K562 (cell line): ENCODE results near the gene NFATC2. TPM values are rescaled to one million over a fixed set of nuclear protein-coding genes. Genes with fewer than 3 reads are reported as not detected.

Experiments used
- C11orf30 ChIP-seq: fragments of 450-650 bp; IDR thresholded peaks from 2 replicates; pipeline ENCODE4 v1.6.1; 2016; ENCODE audit warnings: low read depth, mild to moderate bottlenecking
- E4F1 ChIP-seq: fragments of 250-450 bp; sonication (Bioruptor Pico); IDR thresholded peaks from 2 replicates; pipeline ENCODE4 v1.5.0; 2021; ENCODE audit warnings: mild to moderate bottlenecking, borderline replicate concordance
- FOXP1 ChIP-seq: sonication (generic); formaldehyde crosslinking; IDR thresholded peaks from 2 replicates; pipeline ENCODE4 v1.8.0; 2022; ENCODE audit warnings: mild to moderate bottlenecking, missing genetic modification reagents
- IRF9 ChIP-seq: fragments of 450-650 bp; IDR thresholded peaks from 2 replicates; pipeline ENCODE4 v1.6.1; 2016; ENCODE audit warnings: missing biosample characterization, missing genetic modification characterization
- MAFF ChIP-seq: IDR thresholded peaks from 2 replicates; pipeline ENCODE4 v1.6.1; 2012; ENCODE audit warnings: low read length, improper control_type of control experiment
- MTA1 ChIP-seq: fragments of 450-650 bp; IDR thresholded peaks from 2 replicates; pipeline ENCODE4 v1.6.1; 2017; ENCODE audit warnings: borderline replicate concordance
- NFE2 ChIP-seq: IDR thresholded peaks from 2 replicates; pipeline ENCODE4 v1.6.1; 2014; ENCODE audit warnings: antibody characterized with exemption, low read depth
- NR0B1 ChIP-seq: fragments of 450-650 bp; IDR thresholded peaks from one replicate; pipeline ENCODE4 v1.6.1; 2018; ENCODE audit warnings: mild to moderate bottlenecking, moderate library complexity; ENCODE audit not compliant: partially characterized antibody
- NUFIP1 ChIP-seq: fragments of 450-650 bp; IDR thresholded peaks from 2 replicates; pipeline ENCODE4 v1.6.1; 2018; ENCODE audit not compliant: partially characterized antibody
- PATZ1 ChIP-seq: fragments of 250-450 bp; sonication (Bioruptor Pico); IDR thresholded peaks from 2 replicates; pipeline ENCODE4 v1.5.0; 2020; ENCODE audit warnings: mild to moderate bottlenecking, borderline replicate concordance
- PCBP2 ChIP-seq: fragments of 200-400 bp; formaldehyde crosslinking; IDR thresholded peaks from 2 replicates; pipeline ENCODE4 v1.6.1; 2018; ENCODE audit warnings: low read length, low read depth, mild to moderate bottlenecking, moderate library complexity; ENCODE audit not compliant: poor library complexity, severe bottlenecking
- RBBP5 ChIP-seq: fragments of 200-600 bp; sonication (generic); IDR thresholded peaks from 2 replicates; pipeline ENCODE4 v1.6.1; 2012; ENCODE audit warnings: borderline replicate concordance, mild to moderate bottlenecking, low read length, control low read depth, inconsistent platforms; ENCODE audit not compliant: insufficient read depth, poor library complexity, severe bottlenecking
- UBTF ChIP-seq, 2 experiments: IDR thresholded peaks; 2 replicates each; pipeline ENCODE4 v1.6.1; 2012; ENCODE audit warnings: improper control_type of control experiment in 2 of 2, low read depth in 2 of 2, low read length in 2 of 2, borderline replicate concordance in 1 of 2
- polyA plus RNA-seq, 8 experiments: library from polyadenylated mRNA; depleted of rRNA in 4 of 8; stranded (reverse) in 5 of 8; unstranded in 3 of 8; fragments of >200 nt; fragmentation: Nextera tagmentation in 2 of 8; fragmentation: Illumina TruSeq in 1 of 8; extraction: Ambion mirVana in 2 of 8; extraction: Trizol in 1 of 8; gene quantifications; 2 replicates each; pipeline versions ENCODE4 v1.2.1 to v1.2.3, GENCODE V29; 2011 to 2014; ENCODE audit warnings: inconsistent platforms in 1 of 8, missing spikeins in 1 of 8
- total RNA-seq, 7 experiments: library from RNA; depleted of rRNA in 6 of 7; stranded (reverse); fragments of >200 nt in 6 of 7; fragmentation: Illumina TruSeq in 2 of 7; extraction: Trizol in 2 of 7; gene quantifications; 2 replicates each; pipeline versions ENCODE4 v1.2.1 to v1.2.3, GENCODE V29; 2011 to 2021; ENCODE audit warnings: low replicate concordance in 1 of 7

NFATC2 gene
- total and polyA plus RNA-seq, 9 of the 15 experiments (the other 6 are each of a cell fraction or from before 2014, with no cell fraction given), result 1.9 to 11.2 (median 3.0) TPM

- TF ChIP-seq FOXP1 (no peak), RBBP5 (peak; percentile 32), NFE2 (peak; percentile 31; the same call in 1 of the 2 replicates), IRF9 (tag) (no peak), UBTF (IDR thresholded peaks at IDR 0.05; ENCODE audit: borderline replicate concordance in 1 of 2, low read depth in 2 of 2, low read length in 2 of 2) (0 out of 4 replicates have a peak, but pooled peaks of 1 of the 2 experiments have one; percentile 27), C11orf30 (peak; percentile 90), NUFIP1 (no peak), NR0B1 (no peak), MAFF (peak; percentile 44), MTA1 (no peak), E4F1 (CRISPR knock-in tag) (no peak), PATZ1 (CRISPR knock-in tag) (no peak), PCBP2 (no peak)
- TF ChIP-seq, all 486 proteins: peak for 13
These were observed 17.0 kb downstream of the NFATC2 start (continued) for GRCh38 chr20:51525241-51526105.
